GM21447 (cell line): ENCODE data around the gene TMA7.

ENCODE experiments used
- ATAC-seq: cut with Tn5 transposase; IDR thresholded peaks from one replicate; pipeline ENCODE4 v1.9.1; 2021; ENCODE audit not compliant: unreplicated experiment

The TMA7 gene

GRCh38 chr3:48422681-48423080 is 17.4 kb upstream of the TMA7 start:
- ATAC-seq, result no peak

DNA sequence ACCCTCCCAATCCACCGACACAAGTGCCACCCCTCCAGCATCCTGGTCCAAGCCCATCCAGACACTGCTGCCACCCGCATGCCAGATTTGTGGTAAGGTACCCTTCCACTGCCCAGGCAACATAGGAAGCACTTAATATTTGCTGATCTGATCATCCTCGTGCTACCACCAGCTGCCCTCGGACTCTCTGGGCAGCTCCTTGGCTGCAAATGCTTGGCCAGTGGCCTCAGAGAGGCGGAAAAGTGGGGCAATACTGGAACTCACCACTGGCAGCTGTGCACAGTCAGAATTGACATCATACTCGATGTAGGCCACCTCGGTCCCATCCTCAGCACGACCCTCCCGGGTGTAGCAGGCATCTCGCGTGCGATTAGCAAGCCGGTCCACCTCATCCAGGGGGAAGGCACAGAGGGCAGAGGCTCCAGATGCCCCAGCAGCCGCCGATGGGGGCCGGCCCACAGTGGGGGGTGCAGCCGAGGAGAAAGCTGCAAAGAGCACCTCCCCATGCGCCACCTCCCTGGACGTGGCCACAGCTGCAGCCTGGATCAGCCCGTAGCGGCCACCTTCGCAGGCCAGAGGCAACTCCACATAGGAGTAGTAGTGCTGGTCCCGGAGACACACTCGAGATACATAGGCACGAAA is 16.7 kb upstream of the TMA7 start:
- no peak for ATAC-seq

DNA sequence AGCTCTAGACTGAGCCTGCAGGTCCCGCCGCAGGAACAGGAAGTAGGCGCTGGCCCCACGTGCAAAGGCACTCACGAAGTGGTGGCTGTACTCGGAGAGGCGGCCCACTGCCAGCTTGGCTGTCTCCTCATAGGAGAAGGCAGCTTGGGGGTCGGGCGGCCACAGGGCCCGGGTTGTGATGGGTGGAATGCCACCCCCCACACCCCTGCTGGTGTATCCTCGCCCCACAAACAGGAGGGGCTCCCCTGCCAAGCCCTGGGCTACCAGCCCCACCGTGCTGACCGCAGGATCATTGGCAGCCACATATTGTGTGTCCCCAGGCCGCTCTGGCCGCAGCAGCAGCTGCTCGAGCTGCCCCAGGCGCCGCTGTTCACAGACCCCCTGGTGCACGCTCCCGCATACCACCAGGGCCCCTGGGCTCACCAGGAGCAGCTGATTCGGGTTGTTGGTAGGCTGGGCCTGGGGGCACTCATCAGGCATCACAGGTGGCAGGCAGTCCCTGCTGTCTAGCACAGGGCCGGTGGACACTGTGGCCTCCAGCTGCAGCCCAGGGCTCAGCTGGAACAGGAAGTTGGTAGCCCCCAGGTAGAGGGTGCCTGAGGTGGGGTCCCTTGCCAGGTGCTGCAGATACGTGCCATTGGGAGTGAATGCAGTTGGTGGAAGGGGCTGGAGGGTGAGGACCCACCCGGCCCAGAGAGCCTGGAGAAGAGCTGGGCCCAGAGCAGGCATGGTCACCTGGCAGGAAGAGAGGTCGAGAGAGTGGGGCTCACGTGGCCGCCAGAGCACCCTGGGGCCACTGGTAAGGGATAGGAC is 16.0 kb upstream of the TMA7 start:
- ATAC-seq, result no peak

DNA sequence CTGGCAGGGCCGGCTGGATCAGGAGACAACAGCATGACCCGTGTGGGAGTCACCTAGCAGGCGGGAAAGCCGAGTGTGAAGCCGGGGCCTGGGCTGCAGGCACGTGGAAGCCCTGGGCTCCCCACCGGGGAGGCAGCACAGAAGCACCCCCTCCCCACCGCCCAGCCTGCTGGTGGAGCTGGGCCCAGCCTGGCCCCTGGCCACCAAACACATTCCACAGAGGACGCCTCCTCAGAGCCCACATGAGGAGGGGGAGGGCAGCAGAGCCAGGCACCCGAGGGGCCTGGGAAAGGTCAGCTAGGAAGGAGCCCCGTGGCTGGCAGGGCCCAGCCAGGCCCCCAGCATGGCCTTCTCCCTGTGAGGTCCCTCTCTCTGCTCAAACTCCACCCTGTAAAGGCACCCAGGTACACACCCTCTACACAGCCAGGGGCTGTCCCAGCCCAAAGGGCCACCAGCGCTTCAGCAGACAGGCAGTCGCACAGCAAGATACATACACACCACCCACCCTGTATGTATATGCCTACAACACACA is 14.7 kb upstream of the TMA7 start:
- ATAC-seq, result no peak

- ATAC-seq, result no peak
These were observed 13.6 kb upstream of the TMA7 start for GRCh38 chr3:48426401-48426909.

- no peak for ATAC-seq
These were observed 13.0 kb upstream of the TMA7 start for GRCh38 chr3:48426944-48427629.

GRCh38 chr3:48427630-48427962 is 12.5 kb upstream of the TMA7 start:
- no peak for ATAC-seq

DNA sequence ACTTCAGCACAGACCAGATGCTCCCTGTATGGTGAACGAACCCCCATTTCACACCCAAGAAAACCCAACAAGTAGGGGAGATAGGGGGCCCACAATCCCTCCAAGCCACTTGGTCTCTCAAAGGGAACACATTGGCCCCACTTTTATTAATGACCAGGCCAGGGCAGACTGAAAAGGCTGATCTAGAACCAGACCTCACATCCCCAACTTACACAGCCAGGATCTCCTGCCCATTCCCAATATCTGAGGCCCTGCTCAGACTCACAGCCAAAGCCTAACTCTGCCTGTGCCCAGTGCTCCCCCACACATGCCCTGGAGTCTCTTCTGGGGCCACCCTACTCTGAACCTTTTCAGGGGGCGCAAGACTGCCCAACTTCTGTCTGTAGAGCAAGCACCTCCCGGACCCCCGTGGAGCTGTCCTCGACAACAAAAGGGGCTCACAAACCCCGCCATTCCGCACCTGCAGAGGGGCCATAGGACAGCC is 11.9 kb upstream of the TMA7 start:
- no peak for ATAC-seq

DNA sequence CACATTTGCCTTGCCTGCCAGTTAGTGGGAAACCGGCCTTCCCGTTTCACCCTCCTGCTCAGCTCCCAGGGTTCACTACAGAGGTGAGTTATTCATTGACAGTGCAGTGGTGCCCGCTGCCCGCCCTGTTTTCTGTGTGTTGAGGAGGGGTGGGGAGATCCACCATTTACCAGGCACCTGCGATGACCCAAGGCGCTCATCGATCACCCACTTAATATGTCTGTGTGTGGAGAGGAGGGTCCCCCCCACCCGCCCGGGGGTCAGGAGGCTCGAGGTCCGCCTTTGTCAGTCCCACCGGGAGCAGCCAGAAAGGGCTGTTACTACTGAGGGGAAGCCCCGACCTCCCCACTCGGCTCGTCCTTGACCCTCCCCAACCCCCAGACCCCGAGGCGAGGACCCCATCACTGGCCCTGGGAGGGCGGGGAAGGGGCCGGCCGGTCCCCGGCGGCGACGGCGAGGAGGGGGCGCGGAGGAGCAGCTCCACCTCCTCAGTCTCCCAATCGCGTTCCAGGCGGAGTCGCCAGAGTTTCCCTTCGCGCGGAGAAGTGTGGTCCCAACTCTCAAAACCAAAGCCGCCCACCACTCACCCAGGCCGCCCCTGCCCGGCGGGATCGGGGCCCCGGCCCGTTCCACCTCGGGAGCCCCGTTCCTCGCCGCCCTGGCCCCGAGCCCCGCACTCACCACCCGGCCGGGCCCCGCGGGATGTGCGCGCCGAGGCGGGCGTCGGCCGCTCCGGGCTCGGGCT is 11.3 kb upstream of the TMA7 start:
- ATAC-seq, result no peak

- ATAC-seq, result no peak
These were observed 10.6 kb upstream of the TMA7 start for GRCh38 chr3:48429317-48429959.

- no peak for ATAC-seq
These were observed 9.9 kb upstream of the TMA7 start, which contains the start of gene PLXNB1 for GRCh38 chr3:48429960-48430707. PLXNB1 (minus strand) TSS chr3:48430086; CDS start chr3:48424611, 5,475 bp downstream.

DNA sequence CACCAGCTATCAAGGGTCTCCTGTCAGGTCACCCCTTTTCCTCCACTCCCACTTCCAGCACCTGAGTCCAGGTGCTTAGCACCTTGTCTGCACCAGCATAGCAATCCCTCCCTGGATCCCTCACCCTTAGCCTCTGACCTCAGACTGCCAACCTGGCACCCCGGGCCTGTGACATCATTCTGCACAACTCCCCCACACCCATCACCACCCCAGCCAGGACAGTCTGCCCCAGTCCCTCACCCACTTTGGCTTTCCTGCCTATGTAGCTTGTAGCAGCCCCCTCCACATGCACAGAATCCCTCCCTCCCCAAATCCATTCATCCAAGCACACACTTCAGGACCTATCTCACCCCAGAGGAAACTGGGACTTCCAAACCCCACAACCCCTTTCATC is 9.4 kb upstream of the TMA7 start:
- no peak for ATAC-seq

- no peak for ATAC-seq
These were observed 8.6 kb upstream of the TMA7 start for GRCh38 chr3:48431224-48432029.

GRCh38 chr3:48432411-48433371 is 7.4 kb upstream of the TMA7 start:
- ATAC-seq, result no peak

GRCh38 chr3:48433472-48434118 is 6.5 kb upstream of the TMA7 start:
- ATAC-seq, result no peak

- ATAC-seq, result no peak
These were observed 5.3 kb upstream of the TMA7 start for GRCh38 chr3:48434591-48435222.

DNA sequence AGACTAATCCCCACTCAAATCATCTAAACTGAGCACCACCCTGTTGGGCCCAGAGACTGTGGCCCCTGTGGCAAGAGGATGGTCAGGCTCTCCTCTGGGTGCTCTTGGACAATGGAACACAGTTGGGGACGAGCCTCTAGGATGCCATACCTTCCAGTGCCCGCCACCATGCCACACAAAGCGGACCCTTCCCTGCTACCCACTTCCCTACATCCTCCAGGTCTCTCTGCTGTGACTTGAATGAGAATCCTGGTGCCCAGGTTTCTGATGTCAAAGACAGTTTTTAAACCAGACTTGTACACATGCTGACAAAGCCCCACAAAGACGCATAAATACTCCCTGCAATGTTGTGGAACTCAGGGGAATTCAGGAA is 4.8 kb upstream of the TMA7 start:
- no peak for ATAC-seq
